NCI-H2171 treated with DMSO at 0.1 percent for 48 hours (cell line): Measurements from ENCODE around the gene PALLD.

Experiments
- DNase-seq: peaks from one replicate; lab custom pipeline; 2025; lab: John Stamatoyannopoulos, UW

Gene PALLD

GRCh38 chr4:168527560-168527959, 30.7 kb downstream of the PALLD start:
- DNase-seq: no peak

GRCh38 chr4:168528131-168528949, 31.5 kb downstream of the PALLD start:
- DNase-seq: no peak

- DNase-seq: no peak
Measured at GRCh38 chr4:168529257-168529656, 32.4 kb downstream of the PALLD start.

- no peak for DNase-seq
Measured at GRCh38 chr4:168531305-168531704, 34.5 kb downstream of the PALLD start.

GRCh38 chr4:168534535-168534934, 37.7 kb downstream of the PALLD start:
- DNase-seq: no peak

- no peak for DNase-seq
Measured at GRCh38 chr4:168535689-168536088, 38.8 kb downstream of the PALLD start.

- DNase-seq: no peak
Measured at GRCh38 chr4:168536448-168536847, 39.6 kb downstream of the PALLD start.

- DNase-seq: no peak
Measured at GRCh38 chr4:168537086-168537485, 40.2 kb downstream of the PALLD start.

- DNase-seq: no peak
Measured at GRCh38 chr4:168537571-168537970, 40.7 kb downstream of the PALLD start.

GRCh38 chr4:168538632-168539031, 41.8 kb downstream of the PALLD start:
- DNase-seq: no peak

- peak; percentile 22 for DNase-seq
Measured at GRCh38 chr4:168540086-168540485, 43.2 kb downstream of the PALLD start.

GRCh38 chr4:168540503-168541265, 43.8 kb downstream of the PALLD start:
- DNase-seq: no peak

GRCh38 chr4:168541266-168541953, 44.6 kb downstream of the PALLD start:
- no peak for DNase-seq

GRCh38 chr4:168549143-168549542, 52.3 kb downstream of the PALLD start:
- peak; percentile 75 for DNase-seq

GRCh38 chr4:168550064-168550766, 53.4 kb downstream of the PALLD start:
- peak; percentile 15 for DNase-seq

GRCh38 chr4:168551211-168551610, 54.4 kb downstream of the PALLD start:
- no peak for DNase-seq

- DNase-seq: peak; percentile 16
Measured at GRCh38 chr4:168551945-168552695, 55.3 kb downstream of the PALLD start.

- DNase-seq: no peak
Measured at GRCh38 chr4:168553714-168554370, 57.0 kb downstream of the PALLD start.

GRCh38 chr4:168555437-168555836, 58.6 kb downstream of the PALLD start:
- DNase-seq: peak; percentile 44

GRCh38 chr4:168557658-168558057, 60.8 kb downstream of the PALLD start:
- DNase-seq: no peak

GRCh38 chr4:168558599-168558998, 61.7 kb downstream of the PALLD start:
- DNase-seq: no peak
